OCI-LY7 (cell line): Measurements from ENCODE around the gene PITPNC1. TPM values are rescaled to one million over a fixed set of nuclear protein-coding genes. Genes with fewer than 3 reads are reported as not detected.
"Not testable (repeated sequence)": the region's sequence is repeated elsewhere in the genome, so short reads cannot be mapped to it uniquely, and the experiment has no call there.

ENCODE experiments used
- BruUV-seq: library from RNA; stranded (reverse); fragments of 400-500 nt; replicated peaks from 2 replicates; lab custom pipeline; 2021; lab: Mats Ljungman, UMichigan
- CTCF ChIA-PET: fragments of 300-600 bp; sonication (Branson Sonifier 250); formaldehyde crosslinking; loops from one replicate; lab custom pipeline; 2022; ENCODE audit warnings: antibody characterized with exemption; ENCODE audit not compliant: unreplicated experiment; lab: Charles Lee
- POLR2A ChIA-PET: fragments of 300-600 bp; sonication (Branson Sonifier 250); formaldehyde crosslinking; loops from one replicate; lab custom pipeline; 2022; ENCODE audit warnings: antibody characterized with exemption; lab: Charles Lee
- DNase-seq: peaks from one replicate; pipeline ENCODE4 v3.0.0-alpha.2; 2015; ENCODE audit warnings: low spot score
- H2AFZ ChIP-seq: fragments of 200-600 bp; sonication (generic), shearing (Covaris generic); 2 replicates; pipeline ENCODE4 v1.6.1; 2014; ENCODE audit warnings: mild to moderate bottlenecking, antibody characterized with exemption, low read length, moderate library complexity
- H3K27ac ChIP-seq: fragments of 200-600 bp; sonication (generic); 2 replicates; pipeline ENCODE4 v1.5.1; 2014; ENCODE audit warnings: mixed run types, low read depth, mild to moderate bottlenecking, moderate library complexity, low read length, inconsistent platforms; ENCODE audit not compliant: poor library complexity, severe bottlenecking
- H3K36me3 ChIP-seq: fragments of 200-600 bp; sonication (generic); 2 replicates; pipeline ENCODE4 v1.6.1; 2014; ENCODE audit warnings: mild to moderate bottlenecking, antibody characterized with exemption, low read length, moderate library complexity, mixed read lengths; ENCODE audit not compliant: insufficient read depth
- H3K4me1 ChIP-seq: fragments of 200-600 bp; sonication (generic); 2 replicates; pipeline ENCODE4 v1.5.1; 2014; ENCODE audit warnings: mild to moderate bottlenecking, low read length; ENCODE audit not compliant: insufficient read depth, poor library complexity, severe bottlenecking
- H3K4me2 ChIP-seq: fragments of 200-600 bp; sonication (generic); 2 replicates; pipeline ENCODE4 v1.6.1; 2014; ENCODE audit warnings: mild to moderate bottlenecking, low read length
- H3K4me3 ChIP-seq: fragments of 200-600 bp; sonication (generic); 2 replicates; pipeline ENCODE4 v1.5.1; 2014; ENCODE audit warnings: mild to moderate bottlenecking, low read depth, low read length; ENCODE audit not compliant: poor library complexity, severe bottlenecking
- H3K79me2 ChIP-seq: fragments of 200-600 bp; sonication (generic); 2 replicates; pipeline ENCODE4 v1.6.1; 2016; ENCODE audit warnings: low read depth, mild to moderate bottlenecking, low read length, moderate library complexity, mixed read lengths; ENCODE audit not compliant: insufficient read depth
- H3K9me2 ChIP-seq: fragments of 200-600 bp; sonication (generic); 2 replicates; pipeline ENCODE4 v1.6.1; 2016; ENCODE audit warnings: mild to moderate bottlenecking, low read length, mixed read lengths; ENCODE audit not compliant: insufficient read depth
- H3K9me3 ChIP-seq: fragments of 200-600 bp; sonication (generic); 2 replicates; pipeline ENCODE4 v1.6.1; 2014; ENCODE audit warnings: mild to moderate bottlenecking, mixed run types, low read length, mixed read lengths
- H4K20me1 ChIP-seq: fragments of 200-600 bp; sonication (generic); 2 replicates; pipeline ENCODE4 v1.6.1; 2014; ENCODE audit warnings: mild to moderate bottlenecking, antibody characterized with exemption, low read length, moderate library complexity, mixed read lengths; ENCODE audit not compliant: insufficient read depth
- CTCF ChIP-seq: fragments of 200-600 bp; sonication (generic); conservative IDR thresholded peaks from 2 replicates; pipeline ENCODE4 v1.5.1; 2014; ENCODE audit warnings: mild to moderate bottlenecking, antibody characterized with exemption, low read length, moderate library complexity, mixed read lengths
- EZH2phosphoT487 ChIP-seq: fragments of 200-600 bp; sonication (generic); IDR thresholded peaks from 2 replicates; pipeline ENCODE4 v1.6.1; 2018; ENCODE audit warnings: low read depth, borderline replicate concordance, mild to moderate bottlenecking, mixed run types, antibody characterized with exemption, low read length, moderate library complexity, mixed read lengths
- intact Hi-C: fragments of 100-400 bp; cut with micrococcal nuclease; formaldehyde crosslinking; loops from one replicate; pipeline ENCODE4 v1.10.0; 2022; ENCODE audit not compliant: unreplicated experiment
- total RNA-seq, 2 experiments: library from RNA; depleted of rRNA in 1 of 2; stranded (reverse); fragments of >200 nt in 1 of 2; shearing (Covaris generic) in 1 of 2; gene quantifications; 2 replicates each; pipeline ENCODE4 v1.2.3, GENCODE V29; 2014 to 2022

The PITPNC1 gene
- total RNA-seq, 2 experiments from 2014 or later, result 14.3 to 21.1 TPM

- ChIA-PET CTCF (interaction anchor here (0.6 kb wide), 1 partner anchor 89 kb away, joined by 5 read pairs; no protein-coding TSS in a partner anchor), POLR2A (interaction anchor here (0.6 kb wide), 2 partner anchors 11 to 624 kb away, joined by 3 to 4 read pairs; no protein-coding TSS in a partner anchor)
- no peak for DNase-seq
- Histone ChIP-seq H4K20me1 (no peaks in the 10 kb centered on the region), H3K4me1 (peaks cover 6% of the 10 kb centered on the region), H3K4me2 (no peak overlapping the region), H3K79me2 (no peaks in the 10 kb centered on the region), H2AFZ (no peak overlapping the region), H3K9me3 (no peaks in the 10 kb centered on the region), H3K27ac (no peak overlapping the region), H3K9me2 (no peaks in the 10 kb centered on the region), H3K36me3 (no peaks in the 10 kb centered on the region), H3K4me3 (no peak overlapping the region)
- BruUV-seq, result no TSS peak
- intact Hi-C loops, result no loop called here
- TF ChIP-seq CTCF (no peak), EZH2phosphoT487 (no peak)
Observed at GRCh38 chr17:67425571-67426160, 48.6 kb downstream of the PITPNC1 start.

GRCh38 chr17:67427424-67427823 is 50.3 kb downstream of the PITPNC1 start:
- intact Hi-C loops, result no loop called here
- no peaks in the 10 kb centered on the region for H3K79me2 ChIP-seq
- H4K20me1 ChIP-seq, result no peaks in the 10 kb centered on the region
- H3K36me3 ChIP-seq, result no peaks in the 10 kb centered on the region
- H2AFZ ChIP-seq, result no peak overlapping the region
- no peak for DNase-seq
- TF ChIP-seq CTCF, result no peak
- no peak for TF ChIP-seq EZH2phosphoT487
- H3K4me2 ChIP-seq, result no peak overlapping the region
- H3K4me3 ChIP-seq, result no peak overlapping the region
- no peaks in the 10 kb centered on the region for H3K9me2 ChIP-seq
- H3K9me3 ChIP-seq, result no peaks in the 10 kb centered on the region
- POLR2A ChIA-PET, result interaction anchor here (0.5 kb wide), 1 partner anchor 1011 kb away, joined by 3 read pairs; no protein-coding TSS in a partner anchor
- CTCF ChIA-PET, result no interaction called here
- H3K4me1 ChIP-seq, result peaks cover 7% of the 10 kb centered on the region
- BruUV-seq, result no TSS peak
- no peak overlapping the region for H3K27ac ChIP-seq

- intact Hi-C loops, H3K4me1 ChIP-seq, H4K20me1 ChIP-seq, DNase-seq, H3K79me2 ChIP-seq, POLR2A ChIA-PET, BruUV-seq, H3K27ac ChIP-seq, H3K4me3 ChIP-seq, H3K4me2 ChIP-seq, CTCF ChIA-PET, H3K9me2 ChIP-seq, H3K9me3 ChIP-seq, H3K36me3 ChIP-seq, H2AFZ ChIP-seq: not testable (repeated sequence)
Observed at GRCh38 chr17:67430515-67430914, 53.4 kb downstream of the PITPNC1 start.
